NCI-H460 (cell line): ENCODE measurements around the gene GMCL2. TPM values are rescaled to one million over a fixed set of nuclear protein-coding genes. Genes with fewer than 3 reads are reported as not detected.
"Not testable (repeated sequence)": the region's sequence is repeated elsewhere in the genome, so short reads cannot be mapped to it uniquely, and the experiment has no call there.

Experiments
- DNase-seq: peaks from one replicate; pipeline ENCODE4 v3.0.0-alpha.2; 2016; ENCODE audit warnings: low read depth; ENCODE audit errors: extremely low read depth
- total RNA-seq: library from RNA; depleted of rRNA; stranded (reverse); fragments of >200 nt; shearing (Covaris generic); gene quantifications from 2 replicates; pipeline ENCODE4 v1.2.3, GENCODE V29; 2014

GMCL2 gene
- total RNA-seq, 1 experiment from 2014 or later = not detected

- no peak for DNase-seq
Measured at GRCh38 chr5:178207917-178208280, 20.7 kb upstream of the GMCL2 start.

DNA sequence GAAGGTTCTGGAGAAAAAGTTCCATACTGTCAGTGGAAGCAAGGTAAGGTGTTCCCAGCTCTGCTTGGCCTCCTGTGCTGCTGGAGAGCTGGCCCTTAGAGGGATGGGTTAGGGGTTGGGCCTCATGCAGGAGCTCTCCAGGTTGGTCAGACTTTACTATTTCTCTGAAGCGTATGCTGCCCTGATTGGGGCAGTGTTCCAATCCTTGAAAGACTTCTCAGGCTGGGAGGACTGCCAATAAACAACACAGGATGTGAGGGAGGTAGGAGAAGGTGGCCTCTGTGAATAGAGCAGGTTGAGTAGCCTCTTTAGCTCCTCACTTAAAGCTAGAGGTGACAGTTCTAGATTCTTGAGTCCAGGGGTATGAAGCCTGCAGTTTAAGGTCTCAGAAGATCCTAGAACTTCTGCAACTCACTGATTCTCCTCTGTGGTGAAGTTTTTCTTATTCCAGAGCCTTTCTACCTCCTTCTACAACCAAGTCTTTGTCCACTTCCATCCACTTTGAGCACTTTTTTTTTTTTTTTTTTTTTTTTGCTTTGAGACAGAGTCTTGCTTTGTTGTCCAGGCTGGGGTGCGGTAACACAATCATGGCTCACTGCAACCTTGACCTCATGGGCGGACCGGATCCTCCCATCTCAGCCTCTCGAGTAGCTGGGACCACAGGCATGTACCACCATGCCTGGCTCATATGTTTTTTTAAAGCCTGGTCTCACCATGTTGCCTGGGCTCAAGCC is 20.2 kb upstream of the GMCL2 start:
- no peak for DNase-seq

- DNase-seq = no peak
Measured at GRCh38 chr5:178206166-178207101, 19.3 kb upstream of the GMCL2 start.

DNA sequence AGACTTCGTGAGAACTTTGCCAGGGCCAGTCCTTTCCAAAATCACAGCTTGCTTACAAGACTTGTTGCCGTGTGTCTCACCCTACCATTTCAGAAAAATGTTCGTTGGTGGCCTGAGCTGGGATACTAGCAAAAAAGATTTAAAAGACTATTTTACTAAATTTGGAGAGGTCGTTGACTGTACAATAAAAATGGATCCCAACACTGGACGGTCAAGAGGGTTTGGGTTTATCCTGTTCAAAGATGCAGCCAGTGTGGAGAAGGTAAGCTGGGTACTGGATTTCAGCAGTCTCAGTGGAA is 18.5 kb upstream of the GMCL2 start:
- no peak for DNase-seq

DNA sequence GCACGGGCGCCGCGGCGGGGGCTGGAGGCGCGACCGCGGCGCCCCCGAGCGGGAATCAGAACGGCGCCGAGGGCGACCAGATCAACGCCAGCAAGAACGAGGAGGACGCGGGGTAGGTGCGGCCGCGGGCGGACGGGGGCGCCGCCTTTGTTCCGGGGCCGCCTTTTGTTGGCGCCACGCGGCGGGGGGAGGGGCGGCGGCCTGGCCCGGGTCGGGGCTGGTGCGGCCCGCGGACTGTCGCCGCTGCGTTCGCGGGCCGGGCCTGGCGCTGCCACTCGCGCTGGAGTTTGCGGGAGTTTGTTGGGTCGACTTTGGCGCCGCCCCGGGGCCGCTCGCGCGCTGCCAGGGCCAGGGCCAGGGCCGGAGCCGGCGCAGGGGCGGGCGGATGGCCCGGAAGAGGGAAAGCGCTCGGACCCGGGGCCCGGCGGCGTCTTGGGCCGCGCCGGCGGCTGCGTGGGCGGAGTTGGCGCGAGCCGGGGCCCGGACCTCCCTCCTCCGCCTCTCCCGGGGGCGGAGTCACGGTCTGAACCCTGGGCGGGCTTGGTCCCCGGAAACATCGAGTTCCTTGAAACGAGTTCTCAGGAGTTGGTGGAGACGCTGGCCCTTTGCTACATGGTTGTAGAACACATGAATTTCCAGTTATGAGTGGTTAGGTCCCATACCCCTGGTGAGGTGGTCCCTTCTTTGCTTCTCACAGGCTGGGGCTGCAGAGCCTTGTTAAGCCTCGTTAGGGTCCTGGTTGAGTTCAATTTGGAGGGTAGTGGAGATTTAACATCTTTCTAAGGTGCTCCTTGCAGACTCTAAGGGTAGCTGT is 18.0 kb upstream of the GMCL2 start:
- DNase-seq = peak; percentile 68

DNA sequence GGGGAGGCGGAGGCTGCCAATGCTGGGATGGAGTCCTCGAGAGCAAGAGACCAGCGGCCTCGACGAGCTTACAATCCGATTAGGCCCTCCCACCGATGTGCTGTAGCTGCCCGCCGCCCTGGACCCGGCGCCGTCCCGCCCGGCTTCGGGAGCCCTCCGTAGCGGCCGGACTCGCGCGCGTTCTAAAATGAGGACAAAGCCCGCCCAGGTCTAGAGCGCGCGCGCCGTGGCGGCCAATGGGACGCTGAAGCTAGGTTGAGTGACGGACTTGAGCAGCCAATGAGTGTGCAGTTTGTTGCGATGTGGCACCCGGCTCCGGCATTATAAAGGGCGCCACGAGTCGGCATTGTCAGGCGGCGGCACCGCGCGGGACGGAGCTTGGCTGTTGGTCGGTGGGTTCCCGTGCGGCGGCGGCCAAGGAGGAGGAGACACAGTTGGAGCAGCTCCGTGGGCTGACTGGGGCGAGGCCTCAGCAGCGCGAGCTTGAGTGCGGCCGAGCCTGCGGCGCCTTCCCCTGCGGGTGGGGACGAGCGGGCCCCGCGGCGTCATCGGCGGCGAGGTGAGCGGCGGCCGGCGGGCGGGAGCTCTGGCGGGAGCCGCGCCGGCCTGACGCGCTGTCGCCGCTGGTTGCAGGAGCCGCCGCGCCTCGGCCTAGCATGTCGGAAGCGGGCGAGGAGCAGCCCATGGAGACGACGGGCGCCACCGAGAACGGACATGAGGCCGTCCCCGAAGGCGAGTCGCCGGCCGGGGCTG is 17.2 kb upstream of the GMCL2 start, which contains the start of gene HNRNPAB:
TSS of gene HNRNPAB (plus strand) at position 352 of the 753 bp plus-strand sequence. CDS start at position 657, 305 bp downstream.
- DNase-seq = peak; percentile 96

DNA sequence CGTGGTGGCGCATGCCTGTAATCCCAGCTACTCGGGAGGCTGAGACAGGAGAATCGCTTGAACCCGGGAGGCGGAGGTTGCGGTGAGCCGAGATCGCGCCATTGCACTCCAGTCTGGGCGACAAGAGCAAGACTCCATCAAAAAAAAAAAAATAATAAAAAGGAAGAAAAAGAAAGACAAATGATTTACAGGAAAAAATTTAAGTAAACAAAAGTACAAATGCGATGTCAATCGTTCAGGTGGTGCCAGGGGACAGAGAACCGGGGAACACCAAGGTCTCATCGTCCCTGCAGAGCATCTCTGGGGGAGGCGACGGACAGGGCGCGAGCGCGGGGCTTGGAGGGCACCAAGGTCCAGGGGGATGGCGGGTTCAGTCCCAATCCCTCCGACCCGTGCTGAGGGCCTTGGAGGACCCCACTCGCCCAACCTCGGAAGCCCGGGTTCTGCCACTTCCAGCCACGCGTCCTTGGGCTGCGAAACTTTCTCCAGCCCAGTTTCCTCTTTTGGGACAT is 16.6 kb upstream of the GMCL2 start:
- DNase-seq = no peak

DNA sequence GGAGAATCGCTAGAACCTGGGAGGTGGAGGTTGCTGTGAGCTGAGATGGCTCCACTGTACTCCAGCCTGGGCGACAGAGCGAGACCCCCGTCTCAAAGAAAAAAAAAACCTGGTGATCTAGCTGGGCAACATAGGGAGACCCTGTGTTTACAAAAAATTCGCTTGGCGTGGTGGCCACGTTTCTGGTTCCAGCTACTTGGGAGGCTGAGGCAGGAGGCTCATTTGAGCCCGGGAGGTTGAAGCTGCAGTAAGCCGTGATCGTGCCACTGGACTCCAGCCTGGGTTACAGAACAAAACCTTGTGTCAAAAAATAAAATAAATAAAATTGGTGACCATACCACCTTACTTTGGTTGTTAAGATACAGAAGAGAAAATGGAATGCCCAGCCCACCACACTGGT is 15.4 kb upstream of the GMCL2 start:
- no peak for DNase-seq

DNA sequence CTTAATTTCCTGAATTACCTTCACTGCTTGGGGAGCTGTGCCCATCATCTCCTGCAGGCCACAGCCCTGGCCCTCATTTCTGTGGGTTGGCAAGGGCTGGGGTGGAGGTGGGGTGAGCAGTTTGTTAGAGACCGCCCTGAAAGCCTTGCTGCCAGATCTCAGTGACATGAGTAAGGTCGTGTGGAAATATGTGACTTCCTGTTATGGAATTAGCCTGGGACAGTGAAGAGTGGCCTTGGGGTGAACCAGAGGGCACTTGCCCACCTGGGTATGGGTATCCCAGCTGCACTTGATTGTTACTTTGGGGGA is 14.7 kb upstream of the GMCL2 start:
- DNase-seq = no peak

GRCh38 chr5:178201221-178201926 is 14.2 kb upstream of the GMCL2 start:
- DNase-seq = no peak

- DNase-seq = no peak
Measured at GRCh38 chr5:178199581-178200434, 12.6 kb upstream of the GMCL2 start.

DNA sequence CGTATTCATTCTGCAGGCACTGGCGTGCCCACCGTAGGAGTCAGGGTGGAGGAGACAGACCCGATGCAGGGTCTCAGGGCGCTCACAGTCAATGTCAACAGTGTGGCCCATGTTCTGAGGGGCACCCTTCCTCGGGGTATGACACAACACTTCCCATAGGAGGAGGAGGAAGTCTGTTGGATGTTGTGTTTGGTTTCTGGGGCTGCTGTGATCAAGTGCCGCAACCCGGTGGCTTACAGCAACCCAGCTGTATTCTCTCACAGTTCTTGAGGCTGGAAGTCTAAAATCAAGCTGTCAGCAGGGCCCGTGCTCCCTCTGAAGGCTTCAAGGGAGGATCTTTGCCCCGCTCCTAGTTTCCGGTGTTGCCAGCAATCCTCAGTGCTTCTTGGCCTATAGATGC is 11.5 kb upstream of the GMCL2 start:
- no peak for DNase-seq

GRCh38 chr5:178198151-178198550 is 11.0 kb upstream of the GMCL2 start:
- not testable (repeated sequence) for DNase-seq

DNA sequence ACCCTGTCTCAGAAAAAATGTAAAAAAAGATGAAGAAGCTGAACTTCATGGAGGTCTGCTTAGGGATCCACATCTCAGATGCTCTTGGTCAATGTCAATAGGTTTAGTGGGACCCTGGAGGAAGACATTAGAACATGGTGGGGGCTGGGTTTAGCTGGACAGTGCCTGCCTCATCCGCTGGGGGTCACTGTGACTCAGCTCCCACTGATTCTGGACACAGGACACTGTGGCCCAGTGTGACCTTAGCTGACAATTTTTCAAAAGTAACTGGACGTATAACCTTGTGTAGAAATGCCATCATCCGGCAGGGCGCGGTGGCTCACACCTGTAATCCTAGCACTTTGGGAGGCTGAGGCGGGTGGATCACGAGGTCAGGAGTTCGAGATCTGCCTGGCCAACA is 9.8 kb upstream of the GMCL2 start:
- no peak for DNase-seq

DNA sequence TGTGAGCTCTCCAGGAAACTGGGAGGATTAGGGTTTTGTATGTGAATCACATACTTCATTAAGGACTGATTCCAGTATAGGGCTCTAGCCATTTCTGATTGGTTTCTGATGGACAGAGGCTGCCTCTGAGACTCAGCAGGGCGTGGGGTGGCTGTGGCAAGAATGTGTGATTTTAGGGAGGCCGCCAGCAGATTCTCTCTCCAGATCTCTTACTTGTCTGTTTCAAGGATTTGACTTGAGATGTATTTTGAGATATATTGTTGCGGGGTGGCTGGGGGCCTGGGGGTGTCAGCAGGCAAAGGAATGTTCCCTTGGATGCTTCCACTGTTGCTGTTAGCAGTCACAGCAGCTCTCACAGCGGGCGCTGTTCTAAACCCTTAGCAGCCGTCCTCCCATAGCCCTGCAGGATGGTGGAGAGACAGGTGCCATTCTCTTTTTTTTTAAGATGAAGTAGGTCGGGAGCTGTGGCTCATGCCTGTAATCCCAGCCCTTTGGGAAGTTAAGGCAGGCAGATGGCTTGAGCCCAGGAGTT is 9.2 kb upstream of the GMCL2 start:
- no peak for DNase-seq

DNA sequence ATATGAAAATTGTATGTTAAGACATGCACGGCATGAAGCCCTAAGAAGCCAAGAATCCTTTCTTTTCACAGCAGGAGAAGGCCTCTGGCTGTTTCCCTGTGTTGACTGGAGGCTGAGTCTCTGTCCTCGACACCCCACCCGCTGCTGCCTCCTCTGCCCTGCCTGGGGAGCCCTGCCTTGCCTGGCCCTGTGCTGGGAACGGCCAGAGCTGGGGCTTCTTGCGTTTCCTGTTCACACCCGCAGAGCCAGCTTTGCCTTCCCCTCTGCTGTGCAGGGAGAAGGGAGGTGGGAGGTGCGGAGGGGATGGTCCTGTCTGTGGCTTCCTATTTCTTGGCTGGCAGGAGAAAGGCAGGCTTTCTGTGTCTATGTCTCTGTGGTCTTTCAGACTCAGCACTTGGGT is 6.9 kb upstream of the GMCL2 start:
- no peak for DNase-seq

DNA sequence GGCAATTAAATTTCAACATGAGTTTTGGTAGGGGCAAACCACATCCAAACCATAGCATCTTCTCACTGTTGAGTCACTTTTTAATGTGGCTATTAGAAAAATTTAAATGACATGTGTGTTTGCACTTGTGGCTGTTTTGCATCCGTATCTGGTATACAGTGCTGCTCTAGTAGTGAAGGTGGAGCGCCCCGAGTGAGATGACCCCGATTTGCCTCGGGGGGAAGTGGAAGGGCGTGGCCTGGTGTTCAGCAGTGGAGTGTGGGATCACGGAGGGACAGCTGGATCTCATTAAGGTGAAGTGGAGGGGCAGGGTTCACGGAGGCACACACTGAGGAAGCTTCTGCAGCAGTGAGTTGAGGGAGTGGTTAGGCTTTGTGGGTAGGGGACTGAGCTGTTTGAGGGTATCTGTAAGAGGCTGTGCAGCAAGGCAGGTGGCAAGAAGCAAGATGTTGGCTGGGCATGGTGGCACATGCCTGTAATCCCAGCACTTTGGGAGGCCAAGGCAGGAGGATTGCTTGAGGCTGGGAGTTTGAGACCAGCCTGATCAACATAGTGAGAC is 6.2 kb upstream of the GMCL2 start:
- no peak for DNase-seq

DNA sequence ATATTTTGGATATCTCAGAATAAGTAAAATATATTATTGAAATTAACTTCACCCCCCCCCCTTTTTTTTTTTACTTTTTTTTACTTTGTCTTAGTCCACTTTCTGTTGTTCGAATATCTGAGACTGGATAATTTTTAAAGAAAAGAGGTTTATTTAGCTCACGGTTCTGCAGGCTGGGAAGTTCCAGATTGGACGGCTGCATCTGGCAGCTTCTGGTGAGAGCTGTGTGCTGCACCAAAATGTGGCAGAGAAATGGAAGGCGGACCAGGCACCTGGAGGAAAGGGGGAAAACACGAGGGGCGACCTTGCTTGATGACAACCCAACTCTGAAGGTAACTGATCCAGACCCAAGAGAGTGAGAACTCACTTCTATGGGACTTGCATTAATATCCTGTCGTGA is 5.6 kb upstream of the GMCL2 start:
- DNase-seq = no peak
